Measurements from ENCODE around the gene SSR2. TPM values are rescaled to one million over a fixed set of nuclear protein-coding genes. Genes with fewer than 3 reads are reported as not detected.

Gene SSR2
- total RNA-seq (100 to 1,000 TPM; 207 to 278 (median 256) TPM), polyA plus RNA-seq (100 to 1,000 TPM; 366 to 393 TPM), total RNA-seq (205 reads per million, percentile 93 among the genes with 10 or more reads in this experiment)

GRCh38 chr1:156020293-156021092 lies at the start of gene SSR2:
TSS of gene SSR2 (minus strand) at chr1:156020951. CDS start at chr1:156020167, 784 bp downstream.
- peaks cover 0 to 14% (median 5%) of the 10 kb centered on the region in 3 experiments for H3K36me3 ChIP-seq (ENCODE audit: control insufficient read depth in 2 of 3, insufficient read depth in 3 of 3, low read length in 3 of 3)
- ChIA-PET CTCF (no interaction called here), POLR2A (interaction anchor here (0.6 to 2.4 kb wide), 8 partner anchors 11 to 85 kb away, joined by 3 to 11 read pairs (median 3); partner anchors contain the start of genes ARHGEF2 and UBQLN4)
- H3K27me3 ChIP-seq (ENCODE audit: control insufficient read depth in 2 of 2, insufficient read depth in 2 of 2, low read length in 2 of 2): no peaks in the 10 kb centered on the region
- peak; percentile 99 for ATAC-seq
- H3K4me3 ChIP-seq (ENCODE audit: low read length): peak within 1 kb of the TSS; percentile 87
- H3K27me3 Mint-ChIP-seq: peaks cover 0 to 12% (median 0%) of the 10 kb centered on the region in 5 donors
- no peaks in the 10 kb centered on the region for H3K9me3 ChIP-seq (ENCODE audit: control insufficient read depth in 2 of 3, low read length in 3 of 3)
- H3K4me1 Mint-ChIP-seq: peaks cover 20 to 47% (median 41%) of the 10 kb centered on the region in 7 donors
- H3K36me3 Mint-ChIP-seq: peaks cover 3 to 23% (median 16%) of the 10 kb centered on the region in 5 donors
- intact Hi-C loops (cut with micrococcal nuclease): loop anchor here (1.0 to 2.0 kb wide), 9 partner anchors 34 to 696 kb away; partner anchors contain the start of genes KHDC4 (in 2 of the 2), LAMTOR2 (in 2 of the 2), ARHGEF2 (in 1 of the 2) and SLC25A44 (in 1 of the 2)
- DNase-seq: peak; percentile 44 to 91 (median 84)
- H3K27ac ChIP-seq (ENCODE audit: low read depth, low read length): peak within 1 kb of the TSS; percentile 74
- H3K27ac Mint-ChIP-seq: peak within 1 kb of the TSS; percentile 89 to 99 (median 95)
- peaks cover 4 to 9% of the 10 kb centered on the region in 2 donors for H3K4me1 ChIP-seq (ENCODE audit: control insufficient read depth in 2 of 2, insufficient read depth in 2 of 2, low read length in 2 of 2)
- H3K4me3 Mint-ChIP-seq: peak within 1 kb of the TSS; percentile 87 to 99 (median 96)
- H3K9me3 Mint-ChIP-seq: no peaks in the 10 kb centered on the region

DNA sequence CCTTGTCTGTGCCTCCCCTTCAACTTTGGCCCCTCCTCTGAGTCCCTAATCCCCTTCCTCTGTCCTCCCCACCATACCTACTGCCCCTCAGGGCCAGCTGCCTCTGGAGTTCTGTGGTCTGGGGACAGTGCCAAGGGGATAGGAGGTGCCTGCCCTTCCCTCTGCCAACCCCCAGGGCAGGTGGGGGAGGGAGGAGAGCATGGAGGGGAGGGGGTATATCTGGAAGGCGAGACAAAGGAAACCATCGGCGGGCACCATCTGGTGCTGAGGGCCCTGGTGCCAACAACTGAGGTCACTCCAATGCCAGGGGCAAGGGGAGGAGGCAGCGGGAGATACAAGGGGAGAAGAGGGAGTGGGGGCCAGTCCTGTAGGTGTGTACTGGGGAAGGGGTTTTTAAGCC lies 49.8 kb upstream of the SSR2 start:
- Histone ChIP-seq H3K4me3 (ENCODE audit: low read length) (no peak overlapping the region), H3K27me3 (ENCODE audit: control insufficient read depth in 2 of 2, insufficient read depth in 2 of 2, low read length in 2 of 2) (no peaks in the 10 kb centered on the region), H3K36me3 (ENCODE audit: control insufficient read depth in 2 of 3, insufficient read depth in 3 of 3, low read length in 3 of 3) (no peaks in the 10 kb centered on the region), H3K9me3 (ENCODE audit: control insufficient read depth in 2 of 3, low read length in 3 of 3) (no peaks in the 10 kb centered on the region), H3K4me1 (ENCODE audit: control insufficient read depth in 2 of 2, insufficient read depth in 2 of 2, low read length in 2 of 2) (no peaks in the 10 kb centered on the region), H3K27ac (ENCODE audit: low read depth, low read length) (no peak overlapping the region)
- ChIA-PET POLR2A (no interaction called here), CTCF (interaction anchor here (0.7 kb wide), 1 partner anchor 63 kb away, joined by 3 read pairs; no protein-coding TSS in a partner anchor)
- H3K4me3 Mint-ChIP-seq: no peak overlapping the region
- no peak for DNase-seq
- intact Hi-C loops (cut with micrococcal nuclease): no loop called here
- H3K27me3 Mint-ChIP-seq: peaks cover 0 to 26% (median 0%) of the 10 kb centered on the region in 5 donors
- no peaks in the 10 kb centered on the region for H3K36me3 Mint-ChIP-seq
- peaks cover 0 to 10% (median 5%) of the 10 kb centered on the region in 7 donors for H3K4me1 Mint-ChIP-seq
- ATAC-seq: no peak
- H3K27ac Mint-ChIP-seq: no peak overlapping the region
- H3K9me3 Mint-ChIP-seq: no peaks in the 10 kb centered on the region

DNA sequence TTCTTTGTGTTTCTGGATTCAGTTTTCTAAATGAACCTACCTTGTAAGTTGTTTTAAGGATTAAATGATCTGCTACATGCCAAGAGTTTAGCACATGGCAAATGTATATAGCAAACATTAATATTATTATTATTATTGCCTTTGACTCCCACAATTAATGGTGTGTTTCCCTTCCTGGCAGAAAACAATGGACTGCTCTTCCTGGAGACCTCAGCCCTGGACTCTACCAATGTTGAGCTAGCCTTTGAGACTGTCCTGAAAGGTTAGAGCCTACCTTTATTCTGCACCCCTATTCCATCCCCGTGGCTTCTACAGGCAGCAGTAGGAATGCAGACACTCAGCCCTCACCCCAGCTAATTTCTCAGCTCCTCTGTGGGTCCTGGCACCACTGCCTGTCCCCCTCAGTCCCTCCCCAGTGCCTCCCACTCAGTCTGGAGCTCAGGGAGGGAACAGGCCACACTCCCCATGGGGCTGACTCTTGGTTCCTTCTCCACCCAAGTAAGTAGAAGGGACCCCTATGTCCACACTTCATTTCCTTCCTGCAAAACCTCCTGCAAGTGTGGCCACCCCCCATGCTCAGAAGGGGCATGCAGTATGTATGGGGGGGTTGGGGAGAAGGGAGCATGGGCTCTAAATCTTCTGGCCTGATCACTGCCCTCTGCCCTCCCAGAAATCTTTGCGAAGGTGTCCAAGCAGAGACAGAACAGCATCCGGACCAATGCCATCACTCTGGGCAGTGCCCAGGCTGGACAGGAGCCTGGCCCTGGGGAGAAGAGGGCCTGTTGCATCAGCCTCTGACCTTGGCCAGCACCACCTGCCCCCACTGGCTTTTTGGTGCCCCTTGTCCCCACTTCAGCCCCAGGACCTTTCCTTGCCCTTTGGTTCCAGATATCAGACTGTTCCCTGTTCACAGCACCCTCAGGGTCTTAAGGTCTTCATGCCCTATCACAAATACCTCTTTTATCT lies 49.0 kb upstream of the SSR2 start:
- no peaks in the 10 kb centered on the region for H3K4me1 ChIP-seq (ENCODE audit: control insufficient read depth in 2 of 2, insufficient read depth in 2 of 2, low read length in 2 of 2)
- Mint-ChIP-seq H3K9me3 (no peaks in the 10 kb centered on the region), H3K27ac (no peak overlapping the region), H3K4me3 (no peak overlapping the region), H3K27me3 (peaks cover 0 to 20% (median 0%) of the 10 kb centered on the region in 5 donors), H3K4me1 (peaks cover 0 to 16% (median 5%) of the 10 kb centered on the region in 7 donors), H3K36me3 (no peaks in the 10 kb centered on the region)
- intact Hi-C loops (cut with micrococcal nuclease): loop anchor here in 1 of 2 donors (5.0 kb wide), 1 partner anchor 62 kb away; no protein-coding TSS in a partner anchor
- CTCF ChIA-PET: interaction anchor here (0.7 kb wide), 1 partner anchor 64 kb away, joined by 3 read pairs; no protein-coding TSS in a partner anchor
- no peak for ATAC-seq
- POLR2A ChIA-PET: no interaction called here
- H3K36me3 ChIP-seq (ENCODE audit: control insufficient read depth in 2 of 3, insufficient read depth in 3 of 3, low read length in 3 of 3): no peaks in the 10 kb centered on the region
- no peak overlapping the region for H3K4me3 ChIP-seq (ENCODE audit: low read length)
- no peak overlapping the region for H3K27ac ChIP-seq (ENCODE audit: low read depth, low read length)
- no peaks in the 10 kb centered on the region for H3K27me3 ChIP-seq (ENCODE audit: control insufficient read depth in 2 of 2, insufficient read depth in 2 of 2, low read length in 2 of 2)
- H3K9me3 ChIP-seq (ENCODE audit: control insufficient read depth in 2 of 3, low read length in 3 of 3): no peaks in the 10 kb centered on the region
- no peak for DNase-seq

DNA sequence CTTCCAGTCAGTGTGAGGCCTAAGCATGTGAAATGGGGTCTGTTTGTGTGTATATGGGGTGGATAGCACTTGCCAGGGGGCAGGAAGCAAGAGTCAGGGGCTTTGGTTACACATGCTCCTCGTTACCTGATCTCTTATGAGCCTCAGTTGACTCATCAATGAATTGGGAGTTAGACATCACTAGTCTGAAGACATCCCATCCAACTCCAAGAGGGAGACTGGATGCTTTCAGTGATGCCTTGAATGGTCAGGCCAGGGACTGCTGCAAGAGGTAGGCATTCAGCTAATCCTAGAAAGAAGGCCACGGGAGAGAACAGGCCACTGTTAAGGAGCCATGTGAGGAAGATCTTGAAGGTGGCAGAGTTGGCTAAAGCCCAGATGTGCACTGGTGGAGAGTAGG lies 46.5 kb upstream of the SSR2 start:
- Mint-ChIP-seq H3K4me1 (peaks cover 0 to 16% (median 5%) of the 10 kb centered on the region in 7 donors), H3K27ac (no peak overlapping the region), H3K9me3 (no peaks in the 10 kb centered on the region), H3K4me3 (no peak overlapping the region), H3K27me3 (peaks cover 0 to 12% (median 0%) of the 10 kb centered on the region in 5 donors), H3K36me3 (no peaks in the 10 kb centered on the region)
- H3K27me3 ChIP-seq (ENCODE audit: control insufficient read depth in 2 of 2, insufficient read depth in 2 of 2, low read length in 2 of 2): no peaks in the 10 kb centered on the region
- intact Hi-C loops (cut with micrococcal nuclease): loop anchor here (2.0 to 5.0 kb wide), 2 partner anchors 60 to 132 kb away; partner anchors contain the start of gene KHDC4 (in 1 of the 2)
- no peaks in the 10 kb centered on the region for H3K36me3 ChIP-seq (ENCODE audit: control insufficient read depth in 2 of 3, insufficient read depth in 3 of 3, low read length in 3 of 3)
- H3K4me1 ChIP-seq (ENCODE audit: control insufficient read depth in 2 of 2, insufficient read depth in 2 of 2, low read length in 2 of 2): no peaks in the 10 kb centered on the region
- POLR2A ChIA-PET: no interaction called here
- no peak for ATAC-seq
- H3K27ac ChIP-seq (ENCODE audit: low read depth, low read length): no peak overlapping the region
- CTCF ChIA-PET: no interaction called here
- no peak for DNase-seq
- no peak overlapping the region for H3K4me3 ChIP-seq (ENCODE audit: low read length)
- no peaks in the 10 kb centered on the region for H3K9me3 ChIP-seq (ENCODE audit: control insufficient read depth in 2 of 3, low read length in 3 of 3)

- Histone ChIP-seq H3K4me1 (ENCODE audit: control insufficient read depth in 2 of 2, insufficient read depth in 2 of 2, low read length in 2 of 2) (no peaks in the 10 kb centered on the region), H3K36me3 (ENCODE audit: control insufficient read depth in 2 of 3, insufficient read depth in 3 of 3, low read length in 3 of 3) (no peaks in the 10 kb centered on the region), H3K9me3 (ENCODE audit: control insufficient read depth in 2 of 3, low read length in 3 of 3) (no peaks in the 10 kb centered on the region), H3K27ac (ENCODE audit: low read depth, low read length) (no peak overlapping the region), H3K27me3 (ENCODE audit: control insufficient read depth in 2 of 2, insufficient read depth in 2 of 2, low read length in 2 of 2) (no peaks in the 10 kb centered on the region), H3K4me3 (ENCODE audit: low read length) (no peak overlapping the region)
- no peaks in the 10 kb centered on the region for H3K36me3 Mint-ChIP-seq
- POLR2A ChIA-PET: no interaction called here
- no peak for DNase-seq
- H3K27ac Mint-ChIP-seq: no peak overlapping the region
- no peak overlapping the region for H3K4me3 Mint-ChIP-seq
- ATAC-seq: no peak
- no peaks in the 10 kb centered on the region for H3K9me3 Mint-ChIP-seq
- CTCF ChIA-PET: interaction anchor here (0.8 to 1.5 kb wide), 4 partner anchors 12 to 891 kb away, joined by 3 to 4 read pairs (median 3); no protein-coding TSS in a partner anchor
- H3K4me1 Mint-ChIP-seq: peaks cover 0 to 16% (median 5%) of the 10 kb centered on the region in 7 donors
- H3K27me3 Mint-ChIP-seq: peaks cover 0 to 8% (median 0%) of the 10 kb centered on the region in 5 donors
- intact Hi-C loops (cut with micrococcal nuclease): loop anchor here (1.0 to 5.0 kb wide), 3 partner anchors 59 to 131 kb away; partner anchors contain the start of gene KHDC4 (in 1 of the 2)
Measured at GRCh38 chr1:156065871-156066270, 45.1 kb upstream of the SSR2 start.

DNA sequence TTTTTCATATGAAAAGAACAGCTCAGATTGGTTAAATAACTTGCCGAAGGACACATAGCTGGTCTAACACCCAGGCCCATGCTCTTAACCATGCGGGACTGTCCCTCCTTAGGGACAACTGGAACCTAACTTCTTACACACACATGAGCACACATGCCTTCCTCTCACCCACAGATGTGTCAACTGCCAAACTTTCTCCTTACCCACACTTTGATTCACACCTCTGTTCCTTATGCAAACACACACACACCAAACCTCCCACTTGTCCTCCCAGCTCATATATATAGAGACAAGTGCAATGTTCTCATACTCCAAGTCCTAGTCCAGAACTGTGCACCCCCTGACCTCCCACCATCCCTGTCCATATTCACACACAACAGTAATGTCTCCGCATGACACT lies 44.5 kb upstream of the SSR2 start:
- no peaks in the 10 kb centered on the region for H3K4me1 ChIP-seq (ENCODE audit: control insufficient read depth in 2 of 2, insufficient read depth in 2 of 2, low read length in 2 of 2)
- DNase-seq: no peak
- H3K27me3 ChIP-seq (ENCODE audit: control insufficient read depth in 2 of 2, insufficient read depth in 2 of 2, low read length in 2 of 2): no peaks in the 10 kb centered on the region
- Mint-ChIP-seq H3K27ac (no peak overlapping the region), H3K4me3 (no peak overlapping the region), H3K4me1 (peaks cover 0 to 16% (median 5%) of the 10 kb centered on the region in 7 donors), H3K9me3 (no peaks in the 10 kb centered on the region), H3K36me3 (no peaks in the 10 kb centered on the region), H3K27me3 (peaks cover 0 to 3% (median 0%) of the 10 kb centered on the region in 5 donors)
- ChIA-PET CTCF (interaction anchor here (0.8 to 1.5 kb wide), 4 partner anchors 13 to 891 kb away, joined by 3 to 4 read pairs (median 3); no protein-coding TSS in a partner anchor), POLR2A (no interaction called here)
- no peak for ATAC-seq
- no peaks in the 10 kb centered on the region for H3K9me3 ChIP-seq (ENCODE audit: control insufficient read depth in 2 of 3, low read length in 3 of 3)
- H3K36me3 ChIP-seq (ENCODE audit: control insufficient read depth in 2 of 3, insufficient read depth in 3 of 3, low read length in 3 of 3): no peaks in the 10 kb centered on the region
- intact Hi-C loops (cut with micrococcal nuclease): loop anchor here in 1 of 2 donors (5.0 kb wide), 1 partner anchor 58 kb away; no protein-coding TSS in a partner anchor
- no peak overlapping the region for H3K4me3 ChIP-seq (ENCODE audit: low read length)
- no peak overlapping the region for H3K27ac ChIP-seq (ENCODE audit: low read depth, low read length)
